Measurements from ENCODE around the gene RAD51B.

The RAD51B gene

GRCh38 chr14:68569970-68570409 lies 750.4 kb downstream of the RAD51B start:
- no peak for DNase-seq

GRCh38 chr14:68571114-68571591 lies 751.6 kb downstream of the RAD51B start:
- DNase-seq, result no peak

GRCh38 chr14:68571928-68572525 lies 752.4 kb downstream of the RAD51B start:
- no peak for DNase-seq

- DNase-seq, result no peak
Observed at GRCh38 chr14:68573126-68573525, 753.5 kb downstream of the RAD51B start.

GRCh38 chr14:68573722-68574121 lies 754.1 kb downstream of the RAD51B start:
- DNase-seq, result no peak

- DNase-seq, result no peak
Observed at GRCh38 chr14:68574461-68574860, 754.9 kb downstream of the RAD51B start.

GRCh38 chr14:68574906-68575305 lies 755.3 kb downstream of the RAD51B start:
- no peak for DNase-seq

- no peak for DNase-seq
Observed at GRCh38 chr14:68575426-68575825, 755.8 kb downstream of the RAD51B start.

- DNase-seq, result no peak
Observed at GRCh38 chr14:68576031-68576430, 756.5 kb downstream of the RAD51B start.

GRCh38 chr14:68576496-68577244 lies 757.1 kb downstream of the RAD51B start:
- DNase-seq, result no peak

- DNase-seq, result no peak
Observed at GRCh38 chr14:68577802-68578541, 758.4 kb downstream of the RAD51B start.

GRCh38 chr14:68578597-68578996 lies 759.0 kb downstream of the RAD51B start:
- no peak for DNase-seq

GRCh38 chr14:68580096-68580645 lies 760.6 kb downstream of the RAD51B start:
- DNase-seq, result no peak

GRCh38 chr14:68580671-68581070 lies 761.1 kb downstream of the RAD51B start:
- DNase-seq, result no peak

- DNase-seq, result no peak
Observed at GRCh38 chr14:68583548-68584280, 764.1 kb downstream of the RAD51B start.

- no peak for DNase-seq
Observed at GRCh38 chr14:68584786-68585185, 765.2 kb downstream of the RAD51B start.

GRCh38 chr14:68585690-68586089 lies 766.1 kb downstream of the RAD51B start:
- DNase-seq, result no peak

- no peak for DNase-seq
Observed at GRCh38 chr14:68586896-68587751, 767.5 kb downstream of the RAD51B start.

GRCh38 chr14:68587931-68588330 lies 768.4 kb downstream of the RAD51B start:
- DNase-seq, result no peak

- no peak for DNase-seq
Observed at GRCh38 chr14:68589447-68590200, 770.0 kb downstream of the RAD51B start.

- DNase-seq, result no peak
Observed at GRCh38 chr14:68590201-68590522, 770.6 kb downstream of the RAD51B start.

Data from stimulated activated CD4-positive, alpha-beta T cell treated with anti-CD3 and anti-CD28 coated beads, Interleukin-4, amount 100 ng/mL, for 1 hour (primary cell).